K562 (cell line): Measurements from ENCODE around the gene PRKAR1B. TPM values are rescaled to one million over a fixed set of nuclear protein-coding genes. Genes with fewer than 3 reads are reported as not detected.

Experiments used
- DACH1 ChIP-seq: fragments of 450-650 bp; IDR thresholded peaks from 2 replicates; pipeline ENCODE4 v1.6.1; 2018; ENCODE audit not compliant: partially characterized antibody
- DMBX1 ChIP-seq: fragments of 250-450 bp; sonication (Bioruptor Pico); IDR thresholded peaks from 2 replicates; pipeline ENCODE4 v1.8.0; 2022; ENCODE audit warnings: inconsistent platforms, mild to moderate bottlenecking, moderate library complexity, borderline replicate concordance
- FOXA1 ChIP-seq: fragments of 450-650 bp; IDR thresholded peaks from 2 replicates; pipeline ENCODE4 v1.6.1; 2016; ENCODE audit warnings: mild to moderate bottlenecking, borderline replicate concordance
- KLF10 ChIP-seq: fragments of 250-450 bp; sonication (Bioruptor Pico); IDR thresholded peaks from 2 replicates; pipeline ENCODE4 v1.6.1; 2021; ENCODE audit warnings: matching md5 sums
- NCOA4 ChIP-seq: fragments of 450-650 bp; IDR thresholded peaks from 2 replicates; pipeline ENCODE4 v1.6.1; 2018; ENCODE audit warnings: mild to moderate bottlenecking; ENCODE audit not compliant: partially characterized antibody
- NFYB ChIP-seq: IDR thresholded peaks from 2 replicates; pipeline ENCODE4 v1.6.1; 2011; ENCODE audit warnings: mild to moderate bottlenecking, moderate library complexity; ENCODE audit not compliant: insufficient read length; ENCODE audit errors: extremely low read depth
- POLR3G ChIP-seq: IDR thresholded peaks from 2 replicates; pipeline ENCODE4 v1.6.1; 2011; ENCODE audit not compliant: insufficient read length, insufficient replicate concordance; ENCODE audit errors: extremely low read depth
- POU5F1 ChIP-seq: fragments of 150-350 bp; IDR thresholded peaks from 2 replicates; pipeline ENCODE4 v1.6.1; 2014; ENCODE audit warnings: borderline replicate concordance, low read length, low read depth, mild to moderate bottlenecking; ENCODE audit not compliant: partially characterized antibody
- SLC30A9 ChIP-seq: fragments of 250-450 bp; sonication (Bioruptor Pico); IDR thresholded peaks from 2 replicates; pipeline ENCODE4 v1.8.0; 2022; ENCODE audit warnings: mild to moderate bottlenecking, moderate library complexity
- TAF15 ChIP-seq: fragments of 200-400 bp; formaldehyde crosslinking; IDR thresholded peaks from 2 replicates; pipeline ENCODE4 v1.6.1; 2017; ENCODE audit warnings: mild to moderate bottlenecking, low read depth, low read length, moderate library complexity
- TARDBP ChIP-seq: fragments of 450-650 bp; IDR thresholded peaks from 2 replicates; pipeline ENCODE4 v1.6.1; 2016
- THRA ChIP-seq: fragments of 450-650 bp; IDR thresholded peaks from 2 replicates; pipeline ENCODE4 v1.6.1; 2017; ENCODE audit warnings: mild to moderate bottlenecking, moderate library complexity
- TSC22D4 ChIP-seq: fragments of 450-650 bp; IDR thresholded peaks from 2 replicates; pipeline ENCODE4 v1.6.1; 2016; ENCODE audit warnings: missing genetic modification characterization, missing biosample characterization, control low read depth
- ZC3H4 ChIP-seq: sonication (generic); formaldehyde crosslinking; IDR thresholded peaks from 2 replicates; pipeline ENCODE4 v1.9.0; 2021; ENCODE audit warnings: missing genetic modification reagents, borderline replicate concordance
- ZNF518B ChIP-seq: fragments of 250-450 bp; sonication (Bioruptor Pico); IDR thresholded peaks from 2 replicates; pipeline ENCODE4 v1.5.0; 2021; ENCODE audit warnings: mild to moderate bottlenecking, moderate library complexity
- polyA plus RNA-seq, 8 experiments: library from polyadenylated mRNA; depleted of rRNA in 4 of 8; stranded (reverse) in 5 of 8; unstranded in 3 of 8; fragments of >200 nt; fragmentation: Nextera tagmentation in 2 of 8; fragmentation: Illumina TruSeq in 1 of 8; extraction: Ambion mirVana in 2 of 8; extraction: Trizol in 1 of 8; gene quantifications; 2 replicates each; pipeline versions ENCODE4 v1.2.1 to v1.2.3, GENCODE V29; 2011 to 2014; ENCODE audit warnings: inconsistent platforms in 1 of 8, missing spikeins in 1 of 8
- total RNA-seq, 7 experiments: library from RNA; depleted of rRNA in 6 of 7; stranded (reverse); fragments of >200 nt in 6 of 7; fragmentation: Illumina TruSeq in 2 of 7; extraction: Trizol in 2 of 7; gene quantifications; 2 replicates each; pipeline versions ENCODE4 v1.2.1 to v1.2.3, GENCODE V29; 2011 to 2021; ENCODE audit warnings: low replicate concordance in 1 of 7
- TF ChIP-seq, protein P1 (sequence below): fragments of 450-650 bp; formaldehyde crosslinking; IDR thresholded peaks from 2 replicates; pipeline ENCODE4 v1.4.0; 2022; ENCODE audit warnings: missing genetic modification characterization
- TF ChIP-seq, protein P2 (sequence below): IDR thresholded peaks from 2 replicates; pipeline ENCODE4 v1.6.1; 2012; ENCODE audit warnings: low read depth, low read length, improper control_type of control experiment, borderline replicate concordance
- TF ChIP-seq, protein P3 (sequence below): fragments of 250-450 bp; sonication (Bioruptor Pico); IDR thresholded peaks from 2 replicates; pipeline ENCODE4 v1.4.0; 2020; ENCODE audit warnings: mild to moderate bottlenecking

The PRKAR1B gene
- total and polyA plus RNA-seq, 9 of the 15 experiments (the other 6 are each of a cell fraction or from before 2014, with no cell fraction given) = 0.99 to 30.5 (median 12.7) TPM

DNA sequence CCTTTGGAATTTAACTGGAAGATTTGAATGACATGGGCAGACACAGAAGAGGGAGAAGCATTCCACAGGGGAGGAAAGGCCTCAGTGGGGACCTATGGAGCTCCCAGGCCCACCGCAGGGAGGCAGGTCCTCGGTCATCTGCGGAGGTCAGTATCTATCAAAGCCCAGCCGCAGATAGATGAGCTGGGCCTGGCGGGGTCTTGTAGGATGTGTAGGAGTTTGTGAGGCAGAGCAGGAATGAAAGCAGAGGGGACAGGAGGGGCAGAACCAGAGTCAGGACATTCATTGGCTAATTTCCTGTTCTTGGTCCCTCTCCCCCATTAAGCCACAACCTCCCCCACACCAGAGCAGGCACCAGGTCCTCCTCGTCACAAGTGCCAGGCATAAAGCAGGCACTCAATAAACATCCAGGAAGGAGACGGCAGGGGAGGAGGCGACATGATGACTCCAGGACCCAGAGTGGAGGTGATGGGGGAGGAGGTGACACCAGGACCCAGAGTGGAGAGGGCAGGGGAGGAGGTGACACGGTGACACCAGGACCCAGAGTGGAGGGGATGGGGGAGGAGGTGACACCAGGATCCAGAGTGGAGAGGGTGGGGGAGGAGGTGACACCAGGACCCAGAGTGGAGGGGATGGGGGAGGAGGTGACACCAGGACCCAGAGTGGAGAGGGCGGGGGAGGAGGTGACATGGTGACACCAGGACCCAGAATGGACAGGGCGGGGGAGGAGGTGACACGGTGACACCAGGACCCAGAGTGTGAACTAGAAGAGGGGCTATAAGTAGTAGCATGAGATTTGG is 123.7 kb downstream of the PRKAR1B start (continued):
- TF ChIP-seq DMBX1 (CRISPR knock-in tag) (no peak), ZC3H4 (CRISPR knock-in tag) (no peak), NFYB (no peak), SLC30A9 (CRISPR knock-in tag) (no peak), THRA (no peak), POLR3G (no peak), TARDBP (no peak), POU5F1 (no peak), ZNF518B (CRISPR knock-in tag) (no peak), FOXA1 (no peak), TSC22D4 (no peak), KLF10 (CRISPR knock-in tag) (no peak), DACH1 (peak; percentile 17), TAF15 (no peak), NCOA4 (no peak)
- TF ChIP-seq, protein P1, sequence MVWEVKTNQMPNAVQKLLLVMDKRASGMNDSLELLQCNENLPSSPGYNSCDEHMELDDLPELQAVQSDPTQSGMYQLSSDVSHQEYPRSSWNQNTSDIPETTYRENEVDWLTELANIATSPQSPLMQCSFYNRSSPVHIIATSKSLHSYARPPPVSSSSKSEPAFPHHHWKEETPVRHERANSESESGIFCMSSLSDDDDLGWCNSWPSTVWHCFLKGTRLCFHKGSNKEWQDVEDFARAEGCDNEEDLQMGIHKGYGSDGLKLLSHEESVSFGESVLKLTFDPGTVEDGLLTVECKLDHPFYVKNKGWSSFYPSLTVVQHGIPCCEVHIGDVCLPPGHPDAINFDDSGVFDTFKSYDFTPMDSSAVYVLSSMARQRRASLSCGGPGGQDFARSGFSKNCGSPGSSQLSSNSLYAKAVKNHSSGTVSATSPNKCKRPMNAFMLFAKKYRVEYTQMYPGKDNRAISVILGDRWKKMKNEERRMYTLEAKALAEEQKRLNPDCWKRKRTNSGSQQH (CRISPR knock-in tag) = no peak
- TF ChIP-seq, protein P2, sequence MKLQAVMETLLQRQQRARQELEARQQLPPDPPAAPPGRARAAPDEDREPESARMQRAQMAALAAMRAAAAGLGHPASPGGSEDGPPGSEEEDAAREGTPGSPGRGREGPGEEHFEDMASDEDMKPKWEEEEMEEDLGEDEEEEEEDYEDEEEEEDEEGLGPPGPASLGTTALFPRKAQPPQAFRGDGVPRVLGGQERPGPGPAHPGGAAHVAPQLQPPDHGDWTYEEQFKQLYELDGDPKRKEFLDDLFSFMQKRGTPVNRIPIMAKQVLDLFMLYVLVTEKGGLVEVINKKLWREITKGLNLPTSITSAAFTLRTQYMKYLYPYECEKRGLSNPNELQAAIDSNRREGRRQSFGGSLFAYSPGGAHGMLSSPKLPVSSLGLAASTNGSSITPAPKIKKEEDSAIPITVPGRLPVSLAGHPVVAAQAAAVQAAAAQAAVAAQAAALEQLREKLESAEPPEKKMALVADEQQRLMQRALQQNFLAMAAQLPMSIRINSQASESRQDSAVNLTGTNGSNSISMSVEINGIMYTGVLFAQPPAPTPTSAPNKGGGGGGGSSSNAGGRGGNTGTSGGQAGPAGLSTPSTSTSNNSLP = no peak
- TF ChIP-seq, protein P3, sequence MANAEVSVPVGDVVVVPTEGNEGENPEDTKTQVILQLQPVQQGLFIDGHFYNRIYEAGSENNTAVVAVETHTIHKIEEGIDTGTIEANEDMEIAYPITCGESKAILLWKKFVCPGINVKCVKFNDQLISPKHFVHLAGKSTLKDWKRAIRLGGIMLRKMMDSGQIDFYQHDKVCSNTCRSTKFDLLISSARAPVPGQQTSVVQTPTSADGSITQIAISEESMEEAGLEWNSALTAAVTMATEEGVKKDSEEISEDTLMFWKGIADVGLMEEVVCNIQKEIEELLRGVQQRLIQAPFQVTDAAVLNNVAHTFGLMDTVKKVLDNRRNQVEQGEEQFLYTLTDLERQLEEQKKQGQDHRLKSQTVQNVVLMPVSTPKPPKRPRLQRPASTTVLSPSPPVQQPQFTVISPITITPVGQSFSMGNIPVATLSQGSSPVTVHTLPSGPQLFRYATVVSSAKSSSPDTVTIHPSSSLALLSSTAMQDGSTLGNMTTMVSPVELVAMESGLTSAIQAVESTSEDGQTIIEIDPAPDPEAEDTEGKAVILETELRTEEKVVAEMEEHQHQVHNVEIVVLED (CRISPR knock-in tag) = no peak
